PFSK-1 (cell line): ENCODE measurements around the gene TMEM184B.

Source experiments
- POLR2AphosphoS5 ChIP-seq: IDR thresholded peaks from 2 replicates; pipeline ENCODE4 v1.6.1; 2012; ENCODE audit warnings: low read depth, mild to moderate bottlenecking, control low read depth, low read length, moderate library complexity
- REST ChIP-seq, 2 experiments: IDR thresholded peaks; 2 replicates each; pipeline versions ENCODE4 v1.6.1 to v1.8.0; 2011 to 2012; ENCODE audit warnings: low read depth in 2 of 2, low read length in 2 of 2, control low read depth in 1 of 2, inconsistent platforms in 1 of 2, mild to moderate bottlenecking in 1 of 2, moderate library complexity in 1 of 2; ENCODE audit not compliant: insufficient read depth in 1 of 2
- TAF1 ChIP-seq: IDR thresholded peaks from 2 replicates; pipeline ENCODE4 v1.6.1; 2012; ENCODE audit warnings: low read length, control low read depth, borderline replicate concordance; ENCODE audit not compliant: insufficient read depth

DNA sequence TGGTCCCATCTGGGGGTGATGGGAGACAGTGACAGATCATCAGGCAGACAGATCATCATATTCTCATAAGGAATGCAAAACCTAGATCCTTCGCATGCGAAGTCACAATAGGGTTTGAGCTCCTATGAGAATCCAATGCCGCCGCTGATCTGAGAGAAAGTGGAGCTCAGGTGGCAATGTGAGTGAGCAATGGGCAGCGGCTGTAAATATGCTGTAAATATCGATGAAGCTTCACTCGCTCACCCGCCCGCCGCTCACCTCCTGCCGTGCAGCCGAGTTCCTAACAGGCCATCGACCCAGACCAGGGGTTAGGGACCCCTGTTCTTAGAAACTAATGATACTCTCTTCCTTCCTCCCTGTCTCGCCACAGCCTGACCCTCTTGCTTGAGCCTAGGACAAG, 81.8 kb downstream of the TMEM184B start:
- TF ChIP-seq POLR2AphosphoS5 (no peak), TAF1 (no peak), REST (IDR thresholded peaks at IDR 0.05; ENCODE audit: insufficient read depth in 1 of 2, low read depth in 2 of 2, low read length in 2 of 2) (no peak)
